Neuronal stem cell (in vitro differentiated cells): Measurements from ENCODE around the gene TCF7L2.
A peak's percentile ranks its signal among the peaks of the same experiment; 100 is the strongest.

ENCODE experiments used
- DNase-seq: peaks from one replicate; pipeline ENCODE4 v3.0.0-alpha.2; 2013; ENCODE audit warnings: low spot score
- H2AFZ ChIP-seq: one replicate; pipeline ENCODE4 v1.6.1; 2013; ENCODE audit warnings: mild to moderate bottlenecking, low read length, inconsistent platforms
- H2AK5ac ChIP-seq: 2 replicates; pipeline ENCODE4 v1.6.1; 2013; ENCODE audit warnings: low read depth, mild to moderate bottlenecking, inconsistent platforms, low read length, moderate library complexity, mixed read lengths
- H2BK120ac ChIP-seq: 2 replicates; pipeline ENCODE4 v1.6.1; 2013; ENCODE audit warnings: low read depth, mild to moderate bottlenecking, inconsistent platforms, low read length, moderate library complexity, mixed read lengths
- H2BK12ac ChIP-seq: one replicate; pipeline ENCODE4 v1.6.1; 2013; ENCODE audit warnings: low read length, inconsistent platforms
- H2BK15ac ChIP-seq: 2 replicates; pipeline ENCODE4 v1.6.1; 2013; ENCODE audit warnings: mild to moderate bottlenecking, low read length, inconsistent platforms, mixed read lengths
- H2BK5ac ChIP-seq: one replicate; pipeline ENCODE4 v1.6.1; 2013; ENCODE audit warnings: inconsistent platforms, mild to moderate bottlenecking, low read length, moderate library complexity
- H3K14ac ChIP-seq: one replicate; pipeline ENCODE4 v1.6.1; 2013; ENCODE audit warnings: low read length, inconsistent platforms
- H3K18ac ChIP-seq: 2 replicates; pipeline ENCODE4 v1.6.1; 2013; ENCODE audit warnings: low read length, inconsistent platforms
- H3K23ac ChIP-seq: 2 replicates; pipeline ENCODE4 v1.6.1; 2013; ENCODE audit warnings: low read depth, mild to moderate bottlenecking, mixed read lengths, low read length, inconsistent platforms; ENCODE audit not compliant: poor library complexity
- H3K27ac ChIP-seq: replicated peaks from 3 replicates; pipeline ENCODE4 v1.5.1; 2013; ENCODE audit warnings: low read length, inconsistent platforms
- H3K27me3 ChIP-seq, 3 experiments: 2 replicates each; pipeline ENCODE4 v1.6.1; 2013; ENCODE audit warnings: low read length in 3 of 3, mild to moderate bottlenecking in 2 of 3, inconsistent platforms in 1 of 3, low read depth in 1 of 3, mixed read lengths in 1 of 3, moderate library complexity in 1 of 3; ENCODE audit not compliant: control insufficient read depth in 3 of 3, insufficient read depth in 3 of 3
- H3K36me3 ChIP-seq, 2 donors: replicated peaks in 1 of 2; 2 replicates each; pipeline ENCODE4 v1.6.1; 2013; ENCODE audit warnings: low read length in 2 of 2; ENCODE audit not compliant: control insufficient read depth in 2 of 2, insufficient read depth in 2 of 2
- H3K4ac ChIP-seq: 2 replicates; pipeline ENCODE4 v1.6.1; 2013; ENCODE audit warnings: inconsistent platforms, mild to moderate bottlenecking, low read length, moderate library complexity
- H3K4me1 ChIP-seq, 2 donors: 1 replicate in 1 of 2; 2 replicates in 1 of 2; pipeline ENCODE4 v1.6.1; 2013; ENCODE audit warnings: low read length in 2 of 2, low read depth in 1 of 2; ENCODE audit not compliant: control insufficient read depth in 2 of 2, insufficient read depth in 1 of 2
- H3K4me2 ChIP-seq: one replicate; pipeline ENCODE4 v1.6.1; 2013; ENCODE audit warnings: mild to moderate bottlenecking, low read length, inconsistent platforms; ENCODE audit not compliant: insufficient read depth, poor library complexity, severe bottlenecking
- H3K4me3 ChIP-seq, 2 donors: 2 replicates each; pipeline ENCODE4 v1.5.1; 2013; ENCODE audit warnings: low read length in 2 of 2, mild to moderate bottlenecking in 2 of 2, inconsistent platforms in 1 of 2, moderate library complexity in 1 of 2
- H3K79me1 ChIP-seq: one replicate; pipeline ENCODE4 v1.6.1; 2013; ENCODE audit warnings: low read depth, mild to moderate bottlenecking, inconsistent platforms, low read length, moderate library complexity
- H3K9ac ChIP-seq: one replicate; pipeline ENCODE4 v1.6.1; 2013; ENCODE audit warnings: mild to moderate bottlenecking, low read depth, low read length, inconsistent platforms; ENCODE audit not compliant: poor library complexity
- H3K9me3 ChIP-seq, 2 donors: replicated peaks in 1 of 2; 2 replicates each; pipeline versions ENCODE3 to v1.6.1; 2013; ENCODE audit warnings: low read length in 2 of 2, mild to moderate bottlenecking in 2 of 2, inconsistent platforms in 1 of 2, low read depth in 1 of 2, mixed read lengths in 1 of 2, moderate library complexity in 1 of 2; ENCODE audit not compliant: control insufficient read depth in 2 of 2, insufficient read depth in 1 of 2
- H4K8ac ChIP-seq: one replicate; pipeline ENCODE4 v1.6.1; 2013; ENCODE audit warnings: low read depth, mild to moderate bottlenecking, inconsistent platforms, low read length, moderate library complexity
- H4K91ac ChIP-seq: one replicate; pipeline ENCODE4 v1.6.1; 2013; ENCODE audit warnings: low read length, low read depth, mild to moderate bottlenecking, inconsistent platforms; ENCODE audit not compliant: poor library complexity
- WGBS, 2 donors: extraction: QIAGEN DNeasy Blood & Tissue Kit; methylation state at CpG; one replicate each; pipeline ENCODE4 v1.1.7; 2013; ENCODE audit warnings: missing lambda C conversion rate in 2 of 2, mixed read lengths in 1 of 2; ENCODE audit not compliant: insufficient read length in 2 of 2, insufficient replicate concordance in 1 of 2; ENCODE audit errors: extremely low coverage in 2 of 2; 5-methylcytosine and 5-hydroxymethylcytosine counted together

Gene TCF7L2

DNA sequence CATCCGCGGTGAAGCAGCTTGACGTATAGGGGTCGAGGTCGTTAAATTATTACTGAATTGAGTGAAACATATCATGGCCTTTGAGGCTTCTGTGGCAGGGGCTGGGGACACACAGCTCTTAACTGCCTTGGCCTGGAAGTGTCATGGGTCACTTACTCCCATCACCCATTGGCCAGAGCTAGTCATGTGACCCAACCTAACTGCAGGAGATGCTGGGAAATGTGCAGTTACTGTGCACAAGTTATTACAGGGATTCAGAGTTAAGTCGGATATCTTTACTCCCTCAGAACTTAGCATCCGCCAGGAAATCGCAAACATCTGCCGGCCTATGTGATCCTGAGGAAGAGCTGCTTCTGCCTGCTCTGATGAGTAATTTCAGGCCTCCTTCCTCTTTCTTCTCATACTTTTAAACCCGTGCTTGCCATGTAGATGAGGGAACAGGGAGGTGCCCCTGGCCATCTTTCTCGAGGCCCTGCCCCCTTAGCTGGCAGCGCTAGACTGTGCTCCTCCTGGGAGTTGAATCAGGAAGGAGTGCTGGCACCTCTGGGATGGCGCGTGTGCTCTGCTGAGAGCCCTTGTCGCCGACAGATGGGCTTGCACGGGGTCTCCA lies 203.6 kb downstream of the TCF7L2 start:
- Histone ChIP-seq H3K18ac (no peak overlapping the region), H3K9ac (no peak overlapping the region), H4K8ac (no peak overlapping the region), H4K91ac (no peak overlapping the region), H3K27ac (no peak overlapping the region), H2BK15ac (no peak overlapping the region), H3K4me3 (no peak overlapping the region), H2AK5ac (no peak overlapping the region), H3K4ac (no peak overlapping the region), H3K36me3 (peaks cover 56 to 98% of the 10 kb centered on the region in 2 donors), H3K4me2 (no peak overlapping the region), H2BK12ac (no peak overlapping the region), H3K4me1 (peaks cover 0 to 4% of the 10 kb centered on the region in 2 donors), H3K9me3 (peaks cover 2 to 13% of the 10 kb centered on the region in 2 donors), H2AFZ (no peak overlapping the region), H3K14ac (no peak overlapping the region), H3K79me1 (peaks cover 5% of the 10 kb centered on the region), H3K23ac (no peak overlapping the region), H2BK120ac (no peak overlapping the region), H3K27me3 (no peaks in the 10 kb centered on the region), H2BK5ac (no peak overlapping the region)
- no CpG with 5 or more reads among the region's 17 CpGs for WGBS, 2 donors
- no peak for DNase-seq

DNA sequence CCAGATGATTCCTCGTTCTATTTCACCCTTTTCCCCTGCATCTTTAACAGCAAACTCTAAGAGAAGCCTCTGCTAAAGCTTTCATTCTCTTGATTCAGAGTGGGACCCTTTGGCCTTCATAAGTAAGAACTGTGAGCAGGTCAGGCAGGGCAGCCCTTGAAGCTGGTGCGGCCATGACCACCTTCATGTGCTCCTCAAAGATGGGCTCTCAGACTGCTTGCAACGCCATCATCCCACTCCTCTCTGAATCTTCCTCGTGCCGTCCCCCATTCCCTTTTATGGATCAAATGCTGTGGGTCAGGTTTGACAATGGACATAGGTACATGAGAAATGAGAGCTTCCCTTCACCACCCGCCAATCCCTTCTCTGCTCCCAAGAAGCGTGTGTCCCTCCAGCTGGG lies 207.4 kb downstream of the TCF7L2 start:
- WGBS, 2 donors, result no CpG with 5 or more reads among the region's 7 CpGs
- Histone ChIP-seq H2AK5ac (no peak overlapping the region), H3K23ac (no peak overlapping the region)

DNA sequence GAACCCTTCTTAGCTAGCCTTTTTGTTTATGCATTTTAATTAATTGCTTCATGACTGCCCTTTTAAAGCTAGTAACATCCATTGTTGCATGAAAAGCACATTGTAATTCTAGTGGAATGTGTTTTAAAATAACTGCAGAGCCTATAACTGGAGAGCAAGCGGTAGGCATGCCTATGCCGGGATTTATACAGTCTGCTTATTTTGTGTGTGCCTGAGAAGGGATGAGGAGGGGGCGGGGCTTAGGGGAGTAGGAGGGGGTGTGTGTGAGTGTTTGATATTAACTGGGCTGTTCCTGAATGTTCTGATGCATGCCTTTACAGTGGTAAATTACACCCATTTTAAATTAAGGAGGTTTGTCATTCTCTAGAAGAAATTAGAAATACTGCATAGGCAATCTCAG lies 208.1 kb downstream of the TCF7L2 start:
- Histone ChIP-seq H2BK12ac (no peak overlapping the region), H2AFZ (no peak overlapping the region), H3K23ac (no peak overlapping the region), H4K8ac (no peak overlapping the region), H3K14ac (no peak overlapping the region), H2BK15ac (no peak overlapping the region), H3K27me3 (no peaks in the 10 kb centered on the region), H3K4me3 (no peak overlapping the region), H3K9me3 (no peaks in the 10 kb centered on the region), H2BK120ac (no peak overlapping the region), H3K4me2 (no peak overlapping the region), H2AK5ac (no peak overlapping the region), H3K9ac (no peak overlapping the region), H3K36me3 (peaks cover 39 to 96% of the 10 kb centered on the region in 2 donors), H3K18ac (no peak overlapping the region), H2BK5ac (no peak overlapping the region), H3K4ac (no peak overlapping the region), H3K27ac (no peak overlapping the region), H3K79me1 (peaks cover 1% of the 10 kb centered on the region), H3K4me1 (peaks cover 0 to 8% of the 10 kb centered on the region in 2 donors), H4K91ac (no peak overlapping the region)
- WGBS, 2 donors, result no CpG with 5 or more reads among the region's 3 CpGs
- DNase-seq, result no peak

More for the DNA sequence above, 207.4 kb downstream of the TCF7L2 start:
- H2BK5ac ChIP-seq, result no peak overlapping the region
- no peak for DNase-seq
- H3K79me1 ChIP-seq, result peaks cover 2% of the 10 kb centered on the region
- H3K14ac ChIP-seq, result no peak overlapping the region
- no peak overlapping the region for H2BK15ac ChIP-seq
- H3K4ac ChIP-seq, result no peak overlapping the region
- no peaks in the 10 kb centered on the region for H3K27me3 ChIP-seq
- H3K9me3 ChIP-seq, result peaks cover 1 to 2% of the 10 kb centered on the region in 2 donors
- no peak overlapping the region for H3K4me3 ChIP-seq
- no peak overlapping the region for H3K18ac ChIP-seq
- H3K4me1 ChIP-seq, result peaks cover 0 to 8% of the 10 kb centered on the region in 2 donors
- H4K8ac ChIP-seq, result peak overlapping the region; percentile 25
- no peak overlapping the region for H3K9ac ChIP-seq
- no peak overlapping the region for H2BK120ac ChIP-seq
- H3K4me2 ChIP-seq, result no peak overlapping the region
- H2AFZ ChIP-seq, result no peak overlapping the region
- H3K36me3 ChIP-seq, result peaks cover 46 to 98% of the 10 kb centered on the region in 2 donors
- no peak overlapping the region for H3K27ac ChIP-seq
- no peak overlapping the region for H4K91ac ChIP-seq
- H2BK12ac ChIP-seq, result no peak overlapping the region

DNA sequence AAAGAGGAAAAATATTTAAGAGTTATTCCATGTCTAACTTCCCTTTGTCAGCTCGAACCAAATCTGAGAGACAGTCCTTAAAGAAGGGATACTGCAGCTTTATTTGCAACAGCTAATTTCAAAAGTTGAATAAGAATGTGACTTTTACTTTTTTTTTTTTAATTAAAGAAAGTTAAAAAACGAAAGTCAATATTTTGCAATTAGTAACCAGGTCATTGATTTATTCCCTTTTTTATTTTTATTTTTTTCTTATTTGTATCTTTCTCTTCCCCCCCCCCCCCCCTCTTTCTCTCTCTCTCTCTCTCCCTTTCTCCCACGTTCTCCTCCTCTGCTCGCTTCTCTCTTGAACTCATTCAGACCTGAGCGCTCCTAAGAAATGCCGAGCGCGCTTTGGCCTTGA lies 209.5 kb downstream of the TCF7L2 start:
- no peak overlapping the region for H3K4ac ChIP-seq
- H3K27me3 ChIP-seq, result no peaks in the 10 kb centered on the region
- no peak overlapping the region for H3K4me2 ChIP-seq
- no peak overlapping the region for H3K4me3 ChIP-seq
- DNase-seq, result no peak
- no peak overlapping the region for H2BK5ac ChIP-seq
- no peak overlapping the region for H3K14ac ChIP-seq
- no peaks in the 10 kb centered on the region for H3K9me3 ChIP-seq
- H2BK15ac ChIP-seq, result no peak overlapping the region
- H4K91ac ChIP-seq, result no peak overlapping the region
- H3K36me3 ChIP-seq, result peaks cover 29 to 96% of the 10 kb centered on the region in 2 donors
- no peak overlapping the region for H3K23ac ChIP-seq
- H2AFZ ChIP-seq, result no peak overlapping the region
- peak overlapping the region; percentile 8 for H3K27ac ChIP-seq
- no CpG with 5 or more reads among the region's 8 CpGs for WGBS, 2 donors
- H3K4me1 ChIP-seq, result peaks cover 0 to 8% of the 10 kb centered on the region in 2 donors
- no peak overlapping the region for H3K18ac ChIP-seq
- H2BK12ac ChIP-seq, result no peak overlapping the region
- no peak overlapping the region for H2AK5ac ChIP-seq
- no peak overlapping the region for H3K9ac ChIP-seq
- H3K79me1 ChIP-seq, result no peaks in the 10 kb centered on the region
- H4K8ac ChIP-seq, result no peak overlapping the region
- no peak overlapping the region for H2BK120ac ChIP-seq
